Measurements from ENCODE around the gene SAMD4A. TPM values are rescaled to one million over a fixed set of nuclear protein-coding genes. Genes with fewer than 3 reads are reported as not detected.

The SAMD4A gene
- total and polyA plus RNA-seq, 10 donors = 2.3 to 31.0 (median 21.2) TPM

DNA sequence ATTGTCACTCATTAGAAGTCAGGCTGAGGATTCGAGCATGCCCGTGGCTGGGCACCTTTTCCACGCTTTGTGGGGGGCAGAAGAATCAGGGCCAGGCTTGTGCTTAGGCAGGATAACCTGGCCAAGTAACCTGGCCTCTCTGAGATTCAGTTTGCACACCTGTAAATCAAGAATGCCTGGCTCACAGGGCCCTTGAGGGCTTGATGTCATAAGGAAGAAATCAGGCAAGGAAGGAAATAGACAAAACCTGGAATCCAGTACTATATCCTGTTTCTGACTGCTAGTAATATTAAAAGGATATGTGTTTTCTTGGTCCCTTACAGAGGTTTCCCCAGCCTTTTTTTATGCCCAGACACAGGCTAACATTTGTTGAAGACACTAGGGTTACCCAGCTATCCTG is 91.9 kb downstream of the SAMD4A start:
- H3K4me1 ChIP-seq = peaks cover 7 to 26% (median 14%) of the 10 kb centered on the region in 6 donors
- TF ChIP-seq CTCF (IDR thresholded peaks at IDR 0.05 in 8 of 11, conservative IDR thresholded peaks at IDR 0.05 in 3 of 11) = no peak
- TF ChIP-seq POLR2AphosphoS5 (IDR thresholded peaks at IDR 0.05) = no peak
- TF ChIP-seq POLR2A (IDR thresholded peaks at IDR 0.05) = no peak
- H3K27ac ChIP-seq = no peak overlapping the region
- no peaks in the 10 kb centered on the region for H3K9me3 ChIP-seq
- 70 to 87% (median 82%) methylated on average over 3 of the region's 3 CpGs for WGBS, 5 donors
- intact Hi-C loops (cut with DNase I; ENCODE audit: low total_unique reads) = no loop called here
- H3K4me3 ChIP-seq = no peak overlapping the region
- no peaks in the 10 kb centered on the region for H3K36me3 ChIP-seq
- H3K27me3 ChIP-seq (replicated peaks in 1 of 7) = no peaks in the 10 kb centered on the region
- DNase-seq = no peak

GRCh38 chr14:54659365-54659764 is 92.4 kb downstream of the SAMD4A start:
- 78 to 80% (median 79%) methylated on average over 6 of the region's 6 CpGs for WGBS, 5 donors
- Histone ChIP-seq H3K27ac (no peak overlapping the region), H3K36me3 (no peaks in the 10 kb centered on the region), H3K4me3 (no peak overlapping the region), H3K4me1 (peaks cover 5 to 21% (median 12%) of the 10 kb centered on the region in 6 donors), H3K27me3 (replicated peaks in 1 of 7) (no peaks in the 10 kb centered on the region), H3K9me3 (no peaks in the 10 kb centered on the region)
- DNase-seq = no peak
- TF ChIP-seq CTCF (IDR thresholded peaks at IDR 0.05 in 8 of 11, conservative IDR thresholded peaks at IDR 0.05 in 3 of 11) = no peak
- TF ChIP-seq POLR2AphosphoS5 (IDR thresholded peaks at IDR 0.05) = no peak
- no peak for TF ChIP-seq POLR2A (IDR thresholded peaks at IDR 0.05)
- intact Hi-C loops (cut with DNase I; ENCODE audit: low total_unique reads) = no loop called here

DNA sequence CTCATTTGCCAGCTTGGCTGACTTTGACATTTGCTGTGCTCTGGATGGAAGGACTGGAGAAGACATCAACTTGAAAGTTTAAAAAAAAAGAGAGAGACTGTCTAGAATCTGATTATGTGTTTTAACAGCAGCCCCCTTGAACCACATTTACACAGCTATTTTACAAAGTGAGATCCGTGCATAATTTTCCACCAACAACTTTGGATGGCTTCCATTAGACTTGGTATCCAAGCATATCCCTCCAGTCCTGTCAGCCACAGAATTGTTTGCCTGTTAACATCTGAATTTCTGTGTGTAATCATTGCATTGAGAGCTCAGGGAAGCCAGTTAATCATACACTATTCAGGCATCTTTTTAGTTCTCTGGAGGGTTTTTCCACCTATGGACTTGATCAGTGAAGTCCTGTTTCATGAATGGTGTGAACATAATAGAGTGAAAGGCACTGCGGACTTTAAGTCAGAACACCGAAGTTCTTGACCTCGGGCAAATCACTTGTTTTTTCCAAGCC is 93.7 kb downstream of the SAMD4A start:
- H3K27ac ChIP-seq = no peak overlapping the region
- peaks cover 0 to 15% (median 6%) of the 10 kb centered on the region in 6 donors for H3K4me1 ChIP-seq
- 82 to 94% (median 87%) methylated on average over 4 of the region's 4 CpGs for WGBS, 5 donors
- TF ChIP-seq POLR2AphosphoS5 (IDR thresholded peaks at IDR 0.05) = no peak
- TF ChIP-seq POLR2A (IDR thresholded peaks at IDR 0.05) = no peak
- no peak for TF ChIP-seq CTCF (IDR thresholded peaks at IDR 0.05 in 8 of 11, conservative IDR thresholded peaks at IDR 0.05 in 3 of 11)
- intact Hi-C loops (cut with DNase I; ENCODE audit: low total_unique reads) = no loop called here
- H3K27me3 ChIP-seq (replicated peaks in 1 of 7) = no peaks in the 10 kb centered on the region
- no peak for DNase-seq
- H3K9me3 ChIP-seq = no peaks in the 10 kb centered on the region
- H3K36me3 ChIP-seq = no peaks in the 10 kb centered on the region
- no peak overlapping the region for H3K4me3 ChIP-seq

GRCh38 chr14:54662491-54663133 is 95.7 kb downstream of the SAMD4A start:
- 49 to 74% (median 62%) methylated on average over 4 to 7 of the region's 7 CpGs for WGBS, 5 donors
- H3K4me1 ChIP-seq = peaks cover 0 to 22% (median 8%) of the 10 kb centered on the region in 6 donors
- DNase-seq = peak; percentile 81
- intact Hi-C loops (cut with DNase I; ENCODE audit: low total_unique reads) = no loop called here
- H3K27me3 ChIP-seq (replicated peaks in 1 of 7) = no peaks in the 10 kb centered on the region
- TF ChIP-seq CTCF (IDR thresholded peaks at IDR 0.05 in 8 of 11, conservative IDR thresholded peaks at IDR 0.05 in 3 of 11) (no peak), POLR2AphosphoS5 (IDR thresholded peaks at IDR 0.05) (peak; percentile 40 to 78 (median 68))
- H3K4me3 ChIP-seq = no peak overlapping the region
- no peaks in the 10 kb centered on the region for H3K9me3 ChIP-seq
- H3K27ac ChIP-seq = peak overlapping the region in 3 of 8 donors; percentile 3 to 27 (median 27)
- no peaks in the 10 kb centered on the region for H3K36me3 ChIP-seq
